Measurements from ENCODE around the gene SLC38A7.
"Not testable (repeated sequence)": the region's sequence is repeated elsewhere in the genome, so short reads cannot be mapped to it uniquely, and the experiment has no call there.

The SLC38A7 gene

GRCh38 chr16:58678716-58679115, 5.9 kb downstream of the SLC38A7 start:
- no peak for DNase-seq (ENCODE audit: low read depth in 1 of 2, low spot score in 1 of 2)

GRCh38 chr16:58678269-58678668, 6.3 kb downstream of the SLC38A7 start:
- DNase-seq (ENCODE audit: low read depth in 1 of 2, low spot score in 1 of 2) = no peak

- DNase-seq (ENCODE audit: low read depth in 1 of 2, low spot score in 1 of 2) = no peak
Observed at GRCh38 chr16:58670946-58671583, 13.5 kb downstream of the SLC38A7 start.

GRCh38 chr16:58670177-58670576, 14.4 kb downstream of the SLC38A7 start:
- DNase-seq (ENCODE audit: low read depth in 1 of 2, low spot score in 1 of 2) = no peak

GRCh38 chr16:58665200-58665599, 19.4 kb downstream of the SLC38A7 start:
- no peak for DNase-seq (ENCODE audit: low read depth in 1 of 2, low spot score in 1 of 2)

- DNase-seq (ENCODE audit: low read depth in 1 of 2, low spot score in 1 of 2) = no peak
Observed at GRCh38 chr16:58661199-58661830, 23.3 kb downstream of the SLC38A7 start.

- DNase-seq (ENCODE audit: low read depth in 1 of 2, low spot score in 1 of 2) = not testable (repeated sequence)
Observed at GRCh38 chr16:58659911-58660310, 24.7 kb downstream of the SLC38A7 start.

- no peak for DNase-seq (ENCODE audit: low read depth in 1 of 2, low spot score in 1 of 2)
Observed at GRCh38 chr16:58658796-58659211, 25.8 kb downstream of the SLC38A7 start.

GRCh38 chr16:58656899-58657298, 27.7 kb downstream of the SLC38A7 start:
- no peak for DNase-seq (ENCODE audit: low read depth in 1 of 2, low spot score in 1 of 2)

- DNase-seq (ENCODE audit: low read depth in 1 of 2, low spot score in 1 of 2) = no peak
Observed at GRCh38 chr16:58655215-58655596, 29.4 kb downstream of the SLC38A7 start.

- DNase-seq (ENCODE audit: low read depth in 1 of 2, low spot score in 1 of 2) = no peak
Observed at GRCh38 chr16:58654560-58655214, 29.9 kb downstream of the SLC38A7 start.

GRCh38 chr16:58652741-58653140, 31.8 kb downstream of the SLC38A7 start:
- DNase-seq (ENCODE audit: low read depth in 1 of 2, low spot score in 1 of 2) = no peak

GRCh38 chr16:58651965-58652348, 32.6 kb downstream of the SLC38A7 start:
- no peak for DNase-seq (ENCODE audit: low read depth in 1 of 2, low spot score in 1 of 2)

GRCh38 chr16:58649707-58650106, 34.9 kb downstream of the SLC38A7 start:
- DNase-seq (ENCODE audit: low read depth in 1 of 2, low spot score in 1 of 2) = no peak

GRCh38 chr16:58647107-58647506, 37.5 kb downstream of the SLC38A7 start:
- no peak for DNase-seq (ENCODE audit: low read depth in 1 of 2, low spot score in 1 of 2)

- no peak for DNase-seq (ENCODE audit: low read depth in 1 of 2, low spot score in 1 of 2)
Observed at GRCh38 chr16:58644765-58645487, 39.6 kb downstream of the SLC38A7 start.

- no peak for DNase-seq (ENCODE audit: low read depth in 1 of 2, low spot score in 1 of 2)
Observed at GRCh38 chr16:58644108-58644507, 40.5 kb downstream of the SLC38A7 start.

- DNase-seq (ENCODE audit: low read depth in 1 of 2, low spot score in 1 of 2) = no peak
Observed at GRCh38 chr16:58640949-58641348, 43.6 kb downstream of the SLC38A7 start.

GRCh38 chr16:58639836-58640235, 44.7 kb downstream of the SLC38A7 start:
- no peak for DNase-seq (ENCODE audit: low read depth in 1 of 2, low spot score in 1 of 2)

- no peak for DNase-seq (ENCODE audit: low read depth in 1 of 2, low spot score in 1 of 2)
Observed at GRCh38 chr16:58639230-58639629, 45.3 kb downstream of the SLC38A7 start.

GRCh38 chr16:58638148-58639036, 46.2 kb downstream of the SLC38A7 start:
- DNase-seq (ENCODE audit: low read depth in 1 of 2, low spot score in 1 of 2) = no peak

Measured in stimulated activated CD4-positive, alpha-beta T cell treated with anti-CD3 and anti-CD28 coated beads, Interleukin-15, amount 100 ng/mL, for 1 hour (primary cell).